Trophoblast cell (in vitro differentiated cells and primary cell): ENCODE measurements around the gene CAND2.

ENCODE experiments used
- DNase-seq, 2 donors: peaks; one replicate each; pipeline ENCODE4 v3.0.0-alpha.2; 2016
- H2AFZ ChIP-seq: 2 replicates; pipeline ENCODE4 v1.6.1; 2013; ENCODE audit warnings: low read length, moderate library complexity, mild to moderate bottlenecking; ENCODE audit not compliant: insufficient read depth, poor library complexity
- H2AK5ac ChIP-seq: 2 replicates; pipeline ENCODE4 v1.6.1; 2013; ENCODE audit warnings: mild to moderate bottlenecking, low read length
- H2BK120ac ChIP-seq: 2 replicates; pipeline ENCODE4 v1.6.1; 2013; ENCODE audit warnings: low read length, mild to moderate bottlenecking, moderate library complexity; ENCODE audit not compliant: insufficient read depth, poor library complexity
- H2BK12ac ChIP-seq: 2 replicates; pipeline ENCODE4 v1.6.1; 2013; ENCODE audit warnings: mild to moderate bottlenecking, low read length, moderate library complexity
- H2BK5ac ChIP-seq: 2 replicates; pipeline ENCODE4 v1.6.1; 2013; ENCODE audit warnings: low read length, low read depth, moderate library complexity, mild to moderate bottlenecking; ENCODE audit not compliant: poor library complexity
- H3K14ac ChIP-seq: 2 replicates; pipeline ENCODE4 v1.6.1; 2013; ENCODE audit warnings: mild to moderate bottlenecking, low read length
- H3K18ac ChIP-seq: 2 replicates; pipeline ENCODE4 v1.6.1; 2013; ENCODE audit warnings: mild to moderate bottlenecking, low read length
- H3K23ac ChIP-seq: 2 replicates; pipeline ENCODE4 v1.6.1; 2013; ENCODE audit warnings: low read length
- H3K27ac ChIP-seq: 2 replicates; pipeline ENCODE4 v1.5.1; 2013; ENCODE audit warnings: low read depth, mild to moderate bottlenecking, inconsistent platforms, low read length, moderate library complexity
- H3K27me3 ChIP-seq: 2 replicates; pipeline ENCODE4 v1.6.1; 2013; ENCODE audit warnings: inconsistent platforms, mild to moderate bottlenecking, low read length, moderate library complexity; ENCODE audit not compliant: insufficient read depth
- H3K36me3 ChIP-seq, 2 experiments: 1 replicate in 1 of 2; 2 replicates in 1 of 2; pipeline ENCODE4 v1.6.1; 2013; ENCODE audit warnings: low read length in 2 of 2, mild to moderate bottlenecking in 2 of 2, moderate library complexity in 1 of 2; ENCODE audit not compliant: insufficient read depth in 2 of 2, control insufficient read depth in 1 of 2
- H3K4ac ChIP-seq: 2 replicates; pipeline ENCODE4 v1.6.1; 2013; ENCODE audit warnings: low read depth, mild to moderate bottlenecking, low read length, moderate library complexity
- H3K4me1 ChIP-seq, 2 experiments: 1 replicate in 1 of 2; 2 replicates in 1 of 2; pipeline ENCODE4 v1.6.1; 2013; ENCODE audit warnings: low read length in 2 of 2, mild to moderate bottlenecking in 2 of 2, moderate library complexity in 1 of 2; ENCODE audit not compliant: insufficient read depth in 2 of 2, control insufficient read depth in 1 of 2
- H3K4me2 ChIP-seq: 2 replicates; pipeline ENCODE4 v1.6.1; 2013; ENCODE audit warnings: inconsistent platforms, mild to moderate bottlenecking, low read length, moderate library complexity
- H3K4me3 ChIP-seq: 2 replicates; pipeline ENCODE4 v1.5.1; 2013; ENCODE audit warnings: mild to moderate bottlenecking, low read depth, low read length, inconsistent platforms
- H3K79me1 ChIP-seq: one replicate; pipeline ENCODE4 v1.6.1; 2013; ENCODE audit warnings: low read length
- H3K79me2 ChIP-seq: 2 replicates; pipeline ENCODE4 v1.6.1; 2013; ENCODE audit warnings: low read length, mild to moderate bottlenecking; ENCODE audit not compliant: control insufficient read depth, insufficient read depth, poor library complexity
- H3K9ac ChIP-seq: 2 replicates; pipeline ENCODE4 v1.6.1; 2013; ENCODE audit warnings: mild to moderate bottlenecking, low read length
- H3K9me3 ChIP-seq: 2 replicates; pipeline ENCODE4 v1.6.1; 2013; ENCODE audit warnings: low read depth, mild to moderate bottlenecking, control low read depth, inconsistent platforms, low read length; ENCODE audit not compliant: insufficient read depth
- H4K12ac ChIP-seq: 2 replicates; pipeline ENCODE4 v1.6.1; 2013; ENCODE audit warnings: low read depth, mild to moderate bottlenecking, low read length, moderate library complexity
- H4K8ac ChIP-seq: 2 replicates; pipeline ENCODE4 v1.6.1; 2013; ENCODE audit warnings: low read depth, mild to moderate bottlenecking, low read length, moderate library complexity
- H4K91ac ChIP-seq: one replicate; pipeline ENCODE4 v1.6.1; 2013; ENCODE audit warnings: low read depth, mild to moderate bottlenecking, low read length, moderate library complexity
- WGBS: extraction: QIAGEN DNeasy Blood & Tissue Kit; methylation state at CpG from one replicate; pipeline ENCODE4 v1.1.7; 2013; ENCODE audit warnings: missing lambda C conversion rate; ENCODE audit not compliant: insufficient read length, insufficient coverage; ENCODE audit errors: extremely low coverage; 5-methylcytosine and 5-hydroxymethylcytosine counted together

CAND2 gene

GRCh38 chr3:12758025-12758781 is 38.3 kb upstream of the CAND2 start:
- H3K9me3 ChIP-seq: no peaks in the 10 kb centered on the region

DNA sequence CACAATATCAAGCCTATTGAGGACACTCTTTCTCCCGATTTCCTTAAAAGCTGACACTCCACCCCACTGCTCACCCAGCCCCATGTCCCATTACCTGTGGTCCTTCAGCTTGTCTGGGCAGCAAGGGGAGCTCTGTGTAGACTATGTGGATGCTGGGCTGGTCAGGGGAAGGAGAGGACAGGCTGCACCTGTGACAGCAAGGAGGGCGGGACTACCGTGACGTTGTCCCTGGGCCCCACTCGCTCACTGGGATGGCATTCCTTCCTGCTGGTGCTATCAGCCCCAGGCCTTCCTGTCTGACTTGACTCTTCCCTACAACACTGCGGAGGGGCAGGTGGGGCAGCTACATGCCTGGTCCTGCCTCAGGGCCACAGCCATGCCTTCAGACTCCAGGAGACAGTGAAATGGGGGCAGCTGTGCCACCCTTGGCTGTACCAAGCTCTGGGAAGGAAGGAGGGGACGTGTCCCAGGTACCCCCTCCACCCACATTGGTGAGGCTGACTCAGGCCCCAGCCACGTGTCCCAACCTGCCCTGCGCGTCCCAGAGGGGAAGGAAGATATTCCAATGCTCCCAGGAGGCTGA is 37.3 kb upstream of the CAND2 start, which contains the start of gene TMEM40:
Gene TMEM40, minus strand, starts transcription at position 163 of the 583 bp plus-strand sequence. CDS start 9,427 bp downstream, outside the sequence.
- H3K36me3 ChIP-seq: no peaks in the 10 kb centered on the region
- H3K27me3 ChIP-seq: no peaks in the 10 kb centered on the region
- no peak within 1 kb of the TSS for H3K23ac ChIP-seq
- H3K79me1 ChIP-seq: peaks cover 17% of the 10 kb centered on the region
- peak within 1 kb of the TSS; percentile 38 for H2AK5ac ChIP-seq
- H4K91ac ChIP-seq: peak within 1 kb of the TSS; percentile 82
- peak within 1 kb of the TSS; percentile 59 for H3K27ac ChIP-seq
- peaks cover 27 to 28% of the 10 kb centered on the region in 2 experiments for H3K4me1 ChIP-seq
- peak within 1 kb of the TSS; percentile 31 for H2AFZ ChIP-seq
- H4K8ac ChIP-seq: peak within 1 kb of the TSS; percentile 51
- H3K79me2 ChIP-seq: peaks cover 2% of the 10 kb centered on the region
- no peak within 1 kb of the TSS for H3K9ac ChIP-seq
- no peaks in the 10 kb centered on the region for H3K9me3 ChIP-seq
- H3K18ac ChIP-seq: peak within 1 kb of the TSS; percentile 64
- peak within 1 kb of the TSS; percentile 19 for H3K4me2 ChIP-seq
- H2BK5ac ChIP-seq: peak within 1 kb of the TSS; percentile 44
- H3K4me3 ChIP-seq: no peak within 1 kb of the TSS
- H4K12ac ChIP-seq: peak within 1 kb of the TSS; percentile 63
- no CpG with 5 or more reads among the region's 10 CpGs for WGBS
- peak within 1 kb of the TSS; percentile 19 for H3K4ac ChIP-seq
- peak within 1 kb of the TSS; percentile 77 for H2BK120ac ChIP-seq
- DNase-seq: peak; percentile 93 to 96
- peak within 1 kb of the TSS; percentile 59 for H3K14ac ChIP-seq
- peak within 1 kb of the TSS; percentile 81 for H2BK12ac ChIP-seq

More at GRCh38 chr3:12758025-12758781, 38.3 kb upstream of the CAND2 start:
- H3K4me1 ChIP-seq: peaks cover 25 to 30% of the 10 kb centered on the region in 2 experiments
- H3K4me2 ChIP-seq: no peak overlapping the region
- no peak overlapping the region for H3K9ac ChIP-seq
- H4K12ac ChIP-seq: no peak overlapping the region
- H4K8ac ChIP-seq: peak overlapping the region; percentile 51
- no peak overlapping the region for H3K23ac ChIP-seq
- H3K14ac ChIP-seq: peak overlapping the region; percentile 12
- peak overlapping the region; percentile 80 for H4K91ac ChIP-seq
- H3K79me2 ChIP-seq: peaks cover 2% of the 10 kb centered on the region
- peak overlapping the region; percentile 81 for H2BK12ac ChIP-seq
- peaks cover 17% of the 10 kb centered on the region for H3K79me1 ChIP-seq
- peak overlapping the region; percentile 77 for H2BK120ac ChIP-seq
- H2AFZ ChIP-seq: no peak overlapping the region
- H3K4me3 ChIP-seq: no peak overlapping the region
- no peak overlapping the region for H3K4ac ChIP-seq
- DNase-seq: peak; percentile 53 to 62
- H3K36me3 ChIP-seq: no peaks in the 10 kb centered on the region
- H3K18ac ChIP-seq: peak overlapping the region; percentile 47
- no peaks in the 10 kb centered on the region for H3K27me3 ChIP-seq
- no CpG with 5 or more reads among the region's 5 CpGs for WGBS
- H2BK5ac ChIP-seq: peak overlapping the region; percentile 16
- peak overlapping the region; percentile 38 for H2AK5ac ChIP-seq
- H3K27ac ChIP-seq: no peak overlapping the region

- Histone ChIP-seq H2AK5ac (peak overlapping the region; percentile 26), H3K79me1 (peaks cover 17% of the 10 kb centered on the region), H3K18ac (peak overlapping the region; percentile 64), H3K27ac (peak overlapping the region; percentile 59), H3K36me3 (no peaks in the 10 kb centered on the region), H3K4ac (peak overlapping the region; percentile 19), H3K4me3 (no peak overlapping the region), H3K4me2 (no peak overlapping the region), H3K4me1 (peaks cover 27 to 28% of the 10 kb centered on the region in 2 experiments), H2BK5ac (peak overlapping the region; percentile 44), H3K14ac (peak overlapping the region; percentile 59), H3K9me3 (no peaks in the 10 kb centered on the region), H4K12ac (peak overlapping the region; percentile 63), H3K9ac (no peak overlapping the region), H4K91ac (peak overlapping the region; percentile 82), H2AFZ (peak overlapping the region; percentile 31), H3K23ac (no peak overlapping the region), H4K8ac (peak overlapping the region; percentile 44), H3K79me2 (peaks cover 2% of the 10 kb centered on the region), H3K27me3 (no peaks in the 10 kb centered on the region), H2BK12ac (peak overlapping the region; percentile 68), H2BK120ac (peak overlapping the region; percentile 72)
- DNase-seq: peak; percentile 55 to 78
- WGBS: no CpG with 5 or more reads among the region's 8 CpGs
Observed at GRCh38 chr3:12759693-12760565, 36.6 kb upstream of the CAND2 start.

GRCh38 chr3:12764171-12764776 is 32.2 kb upstream of the CAND2 start:
- H3K4me2 ChIP-seq: no peak overlapping the region
- H3K27ac ChIP-seq: no peak overlapping the region
- no peak overlapping the region for H2BK12ac ChIP-seq
- H3K23ac ChIP-seq: no peak overlapping the region
- H4K91ac ChIP-seq: no peak overlapping the region
- H3K79me2 ChIP-seq: peaks cover 2% of the 10 kb centered on the region
- H3K9ac ChIP-seq: no peak overlapping the region
- no peak overlapping the region for H2AFZ ChIP-seq
- no peak overlapping the region for H3K14ac ChIP-seq
- no peaks in the 10 kb centered on the region for H3K36me3 ChIP-seq
- H2BK5ac ChIP-seq: no peak overlapping the region
- no peak overlapping the region for H2AK5ac ChIP-seq
- no peak overlapping the region for H3K4me3 ChIP-seq
- H3K4me1 ChIP-seq: peaks cover 16 to 19% of the 10 kb centered on the region in 2 experiments
- H3K27me3 ChIP-seq: no peaks in the 10 kb centered on the region
- DNase-seq: peak; percentile 87 to 94
- no peaks in the 10 kb centered on the region for H3K9me3 ChIP-seq
- H2BK120ac ChIP-seq: no peak overlapping the region
- WGBS: no CpG with 5 or more reads among the region's 8 CpGs
- H4K12ac ChIP-seq: no peak overlapping the region
- no peak overlapping the region for H3K4ac ChIP-seq
- H3K18ac ChIP-seq: no peak overlapping the region
- H3K79me1 ChIP-seq: peaks cover 12% of the 10 kb centered on the region
- H4K8ac ChIP-seq: no peak overlapping the region
